Vagina (tissue), 2 donors: ENCODE data around the gene TK2. TPM values are rescaled to one million over a fixed set of nuclear protein-coding genes. Genes with fewer than 3 reads are reported as not detected.

ENCODE experiments used
- DNase-seq, 2 donors: peaks; one replicate each; pipeline ENCODE4 v3.0.0-alpha.2; 2017; ENCODE audit errors: extremely low spot score in 2 of 2
- H3K27ac ChIP-seq: fragments of 200-600 bp; sonication (generic); one replicate; pipeline ENCODE4 v1.5.1; 2019
- H3K27me3 ChIP-seq: fragments of 200-600 bp; sonication (generic); one replicate; pipeline ENCODE4 v1.5.1; 2019
- H3K36me3 ChIP-seq, 2 donors: fragments of 200-600 bp; sonication (generic); one replicate each; pipeline ENCODE4 v1.5.1; 2017 to 2019
- H3K4me1 ChIP-seq: fragments of 200-600 bp; sonication (generic); one replicate; pipeline ENCODE4 v1.5.1; 2019
- H3K4me3 ChIP-seq, 2 donors: fragments of 200-600 bp; sonication (generic); 1 replicate in 1 of 2; 2 replicates in 1 of 2; pipeline ENCODE4 v1.5.1; 2016 to 2019
- H3K9me3 ChIP-seq: fragments of 200-600 bp; sonication (generic); one replicate; pipeline ENCODE4 v1.5.1; 2019
- CTCF ChIP-seq, 3 experiments: fragments of 450-650 bp in 2 of 3; fragments of 200-600 bp in 1 of 3; sonication (generic) in 1 of 3; IDR thresholded peaks; one replicate each; pipeline ENCODE4 v1.5.1; 2017 to 2019; ENCODE audit warnings: antibody characterized with exemption in 3 of 3, mild to moderate bottlenecking in 2 of 3, moderate library complexity in 2 of 3
- POLR2A ChIP-seq, 2 donors: fragments of 450-650 bp; IDR thresholded peaks; one replicate each; pipeline ENCODE4 v1.6.1; 2017; ENCODE audit warnings: antibody characterized with exemption in 2 of 2, mild to moderate bottlenecking in 2 of 2, moderate library complexity in 2 of 2
- POLR2AphosphoS5 ChIP-seq, 2 donors: sonication (generic); formaldehyde crosslinking; IDR thresholded peaks; one replicate each; pipeline ENCODE4 v1.9.0; 2017; ENCODE audit warnings: antibody characterized with exemption in 2 of 2, mild to moderate bottlenecking in 2 of 2, low read depth in 1 of 2; ENCODE audit not compliant: insufficient read depth in 1 of 2
- intact Hi-C: fragments of 100-400 bp; cut with DNase I; formaldehyde crosslinking; loops from one replicate; pipeline ENCODE4 v1.15.1; 2023
- total RNA-seq: library from RNA; depleted of rRNA; stranded (reverse); fragments of >200 nt; gene quantifications from one replicate; pipeline ENCODE4 v1.2.3, GENCODE V29; 2016

TK2 gene
- total RNA-seq, 1 donor from 2014 or later = 43.2 TPM

GRCh38 chr16:66525396-66526180, 24.3 kb downstream of the TK2 start:
- peak overlapping the region; percentile 24 for H3K27ac ChIP-seq
- H3K4me1 ChIP-seq = peaks cover 28% of the 10 kb centered on the region
- peaks cover 0 to 51% of the 10 kb centered on the region in 2 donors for H3K36me3 ChIP-seq
- intact Hi-C loops = loop anchor here (10.0 kb wide), 1 partner anchor 79 kb away; the partner anchor contains the start of gene CMTM3
- TF ChIP-seq POLR2A (IDR thresholded peaks at IDR 0.05) (no peak), POLR2AphosphoS5 (IDR thresholded peaks at IDR 0.05; ENCODE audit: insufficient read depth in 1 of 2, low read depth in 1 of 2) (no peak), CTCF (IDR thresholded peaks at IDR 0.05) (no peak)
- no peaks in the 10 kb centered on the region for H3K9me3 ChIP-seq
- no peak overlapping the region for H3K4me3 ChIP-seq
- DNase-seq = no peak
- no peaks in the 10 kb centered on the region for H3K27me3 ChIP-seq

GRCh38 chr16:66524601-66525164, 25.2 kb downstream of the TK2 start:
- Histone ChIP-seq H3K9me3 (no peaks in the 10 kb centered on the region), H3K27ac (peak overlapping the region; percentile 24), H3K27me3 (no peaks in the 10 kb centered on the region), H3K36me3 (peaks cover 0 to 44% of the 10 kb centered on the region in 2 donors), H3K4me3 (no peak overlapping the region), H3K4me1 (peaks cover 28% of the 10 kb centered on the region)
- no peak for TF ChIP-seq POLR2AphosphoS5 (IDR thresholded peaks at IDR 0.05; ENCODE audit: insufficient read depth in 1 of 2, low read depth in 1 of 2)
- intact Hi-C loops = loop anchor here (10.0 kb wide), 1 partner anchor 80 kb away; the partner anchor contains the start of gene CMTM3
- peak in 1 of 2 donors; percentile 80 for DNase-seq

- DNase-seq = no peak
- Histone ChIP-seq H3K4me1 (peaks cover 28% of the 10 kb centered on the region), H3K36me3 (peaks cover 0 to 36% of the 10 kb centered on the region in 2 donors), H3K4me3 (no peak overlapping the region), H3K27me3 (no peaks in the 10 kb centered on the region), H3K27ac (no peak overlapping the region), H3K9me3 (no peaks in the 10 kb centered on the region)
- TF ChIP-seq POLR2A (IDR thresholded peaks at IDR 0.05) (no peak), CTCF (IDR thresholded peaks at IDR 0.05) (no peak), POLR2AphosphoS5 (IDR thresholded peaks at IDR 0.05; ENCODE audit: insufficient read depth in 1 of 2, low read depth in 1 of 2) (no peak)
- intact Hi-C loops = loop anchor here (10.0 kb wide), 1 partner anchor 81 kb away; the partner anchor contains the start of gene CMTM3
These were observed 26.0 kb downstream of the TK2 start for GRCh38 chr16:66523861-66524354.

GRCh38 chr16:66522816-66523590, 26.9 kb downstream of the TK2 start:
- no peak for TF ChIP-seq CTCF (IDR thresholded peaks at IDR 0.05)
- no peak for TF ChIP-seq POLR2A (IDR thresholded peaks at IDR 0.05)
- TF ChIP-seq POLR2AphosphoS5 (IDR thresholded peaks at IDR 0.05; ENCODE audit: insufficient read depth in 1 of 2, low read depth in 1 of 2) = no peak
- H3K9me3 ChIP-seq = no peaks in the 10 kb centered on the region
- H3K27me3 ChIP-seq = no peaks in the 10 kb centered on the region
- H3K4me1 ChIP-seq = peaks cover 31% of the 10 kb centered on the region
- DNase-seq = no peak
- peaks cover 0 to 28% of the 10 kb centered on the region in 2 donors for H3K36me3 ChIP-seq
- no peak overlapping the region for H3K4me3 ChIP-seq
- intact Hi-C loops = loop anchor here (10.0 kb wide), 1 partner anchor 82 kb away; the partner anchor contains the start of gene CMTM3
- peak overlapping the region; percentile 50 for H3K27ac ChIP-seq
